Activated T-helper 9 cell treated with anti-CD3 and anti-CD28 coated beads, Interleukin-2, amount 50 U/mL, for 16 hours (primary cell): ENCODE data around the gene SLC25A23.
"Not testable (repeated sequence)": the region's sequence is repeated elsewhere in the genome, so short reads cannot be mapped to it uniquely, and the experiment has no call there.

Source experiments
- DNase-seq: peaks from one replicate; pipeline ENCODE4 v3.0.0-alpha.2; 2020; ENCODE audit warnings: low read depth

SLC25A23 gene

GRCh38 chr19:6459262-6460098 is at the start of gene SLC25A23:
SLC25A23 (minus strand) TSS chr19:6459792; CDS start chr19:6459628, 164 bp downstream.
- DNase-seq = peak; percentile 42

- not testable (repeated sequence) for DNase-seq
Observed at GRCh38 chr19:6508028-6508771, 48.6 kb upstream of the SLC25A23 start.

- no peak for DNase-seq
Observed at GRCh38 chr19:6503407-6504201, 44.0 kb upstream of the SLC25A23 start.

GRCh38 chr19:6501740-6502648 is 42.4 kb upstream of the SLC25A23 start, which contains the start of gene TUBB4A:
TUBB4A (minus strand) TSS chr19:6502309; CDS start chr19:6502212, 97 bp downstream.
- DNase-seq = no peak

GRCh38 chr19:6500837-6501739 is 41.5 kb upstream of the SLC25A23 start:
- DNase-seq = no peak

- no peak for DNase-seq
Observed at GRCh38 chr19:6499052-6499790, 39.6 kb upstream of the SLC25A23 start.

- no peak for DNase-seq
Observed at GRCh38 chr19:6498294-6499036, 38.9 kb upstream of the SLC25A23 start.

- no peak for DNase-seq
Observed at GRCh38 chr19:6495947-6496346, 36.4 kb upstream of the SLC25A23 start.

GRCh38 chr19:6494438-6495036 is 34.9 kb upstream of the SLC25A23 start:
- DNase-seq = no peak

GRCh38 chr19:6491802-6492592 is 32.4 kb upstream of the SLC25A23 start:
- no peak for DNase-seq

GRCh38 chr19:6490134-6490533 is 30.5 kb upstream of the SLC25A23 start:
- DNase-seq = no peak

- no peak for DNase-seq
Observed at GRCh38 chr19:6489278-6490061, 29.9 kb upstream of the SLC25A23 start.

- DNase-seq = no peak
Observed at GRCh38 chr19:6484831-6485230, 25.2 kb upstream of the SLC25A23 start.

- DNase-seq = no peak
Observed at GRCh38 chr19:6484230-6484629, 24.6 kb upstream of the SLC25A23 start.

GRCh38 chr19:6483235-6483634 is 23.6 kb upstream of the SLC25A23 start:
- DNase-seq = no peak

GRCh38 chr19:6482343-6482686 is 22.7 kb upstream of the SLC25A23 start:
- DNase-seq = no peak
